GM12892 (cell line): ENCODE data around the gene VAV3.

Experiments used
- POLR2A ChIP-seq: IDR thresholded peaks from 2 replicates; pipeline ENCODE4 v1.6.1; 2011; ENCODE audit warnings: low read depth, low read length, control low read depth
- POLR2AphosphoS5 ChIP-seq: IDR thresholded peaks from 2 replicates; pipeline ENCODE4 v1.6.1; 2011; ENCODE audit warnings: low read depth, low read length, control low read depth
- TAF1 ChIP-seq: IDR thresholded peaks from 2 replicates; pipeline ENCODE4 v1.6.1; 2011; ENCODE audit warnings: low read depth, mild to moderate bottlenecking, control low read depth, low read length, borderline replicate concordance

DNA sequence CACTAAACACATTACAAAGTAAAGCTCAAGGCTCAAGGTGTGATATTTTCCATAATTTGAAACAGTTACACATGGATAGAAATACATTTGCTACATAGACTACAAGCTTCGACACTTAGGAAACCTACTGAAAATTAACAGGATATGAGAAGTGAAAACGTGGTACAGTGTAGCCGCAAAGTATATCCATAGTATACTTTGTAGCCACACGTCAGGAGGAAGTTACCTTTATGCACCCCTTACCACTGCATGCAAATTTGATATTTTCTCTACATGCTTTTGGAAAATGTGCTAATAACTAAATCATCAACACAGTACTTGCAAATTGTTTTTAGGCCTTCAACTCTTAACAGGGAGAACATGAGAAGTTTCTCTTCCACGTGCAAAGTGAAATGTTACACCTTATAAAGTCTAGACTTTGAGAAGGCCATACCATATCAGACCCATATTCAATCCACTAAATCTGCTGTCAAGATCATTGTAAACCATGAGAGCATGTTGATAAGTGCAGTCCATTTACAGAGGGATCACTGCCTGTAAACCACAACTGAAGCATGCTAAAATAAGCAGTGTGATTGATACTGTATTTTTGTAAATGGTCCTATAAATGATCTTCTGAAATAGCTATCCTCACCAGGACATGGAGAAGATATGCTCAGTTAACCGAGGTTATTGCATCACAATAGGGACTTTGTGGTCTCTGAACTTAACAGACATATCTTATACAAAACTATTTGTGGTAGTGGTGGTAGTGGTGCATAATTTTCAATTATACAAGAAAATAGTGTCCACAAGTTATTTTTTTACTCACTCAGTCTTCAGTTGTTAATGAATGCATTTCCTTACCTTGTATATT lies 64.7 kb downstream of the VAV3 start:
- TF ChIP-seq POLR2AphosphoS5, result no peak
- no peak for TF ChIP-seq POLR2A
- TF ChIP-seq TAF1, result no peak
